GM18505 (cell line): ENCODE measurements around the gene SPATA6L.
"Not testable (repeated sequence)": the region's sequence is repeated elsewhere in the genome, so short reads cannot be mapped to it uniquely, and the experiment has no call there.

Experiments used
- ATAC-seq: cut with Tn5 transposase; IDR thresholded peaks from one replicate; pipeline ENCODE4 v1.9.1; 2021; ENCODE audit not compliant: unreplicated experiment
- POLR2A ChIP-seq: IDR thresholded peaks from 4 replicates; pipeline ENCODE4 v1.6.1; 2011; ENCODE audit warnings: borderline replicate concordance; ENCODE audit not compliant: insufficient read depth, insufficient read length; ENCODE audit errors: extremely low read depth

SPATA6L gene

DNA sequence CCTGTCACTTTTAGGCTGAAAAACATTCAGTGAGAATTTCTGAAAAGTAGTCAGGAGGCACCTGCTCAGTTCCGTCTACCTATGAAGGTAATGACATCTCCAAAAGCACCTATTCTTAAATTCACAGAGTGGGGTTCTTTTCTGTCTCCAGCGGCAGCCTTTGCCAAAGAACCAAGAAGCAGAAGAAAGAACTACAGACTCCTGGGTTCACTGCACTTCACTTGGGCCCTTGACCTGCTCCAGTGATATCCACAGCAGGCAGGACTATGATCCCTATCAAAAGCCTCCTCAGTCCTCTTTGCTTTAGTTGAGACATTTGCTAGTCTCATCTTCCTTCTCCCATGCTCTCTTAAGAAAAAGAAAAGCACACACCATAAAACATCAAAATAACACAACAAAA is 23.9 kb downstream of the SPATA6L start:
- no peak for ATAC-seq
- no peak for TF ChIP-seq POLR2A

- TF ChIP-seq POLR2A = no peak
- no peak for ATAC-seq
Measured at GRCh38 chr9:4640027-4640426, 26.3 kb downstream of the SPATA6L start.

DNA sequence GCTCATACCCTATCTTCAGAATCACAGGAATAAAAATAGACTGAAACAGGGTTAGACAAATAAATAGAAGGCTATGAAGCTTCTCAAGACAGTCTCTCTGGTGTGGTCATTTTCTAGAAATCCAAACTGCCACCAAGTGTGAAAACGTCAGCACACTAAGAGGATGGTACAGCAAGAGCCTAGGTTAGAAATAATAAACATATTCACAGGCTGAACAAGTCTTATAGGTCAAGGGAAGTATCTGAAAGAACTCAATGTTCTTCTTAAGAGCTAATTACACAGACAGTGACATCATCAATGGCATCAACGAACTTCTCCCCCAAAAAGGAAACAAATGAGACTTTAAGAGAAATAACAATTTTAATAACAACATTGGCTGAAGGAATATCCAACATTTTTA is 26.9 kb downstream of the SPATA6L start:
- TF ChIP-seq POLR2A = no peak
- ATAC-seq = no peak

GRCh38 chr9:4638968-4639367 is 27.3 kb downstream of the SPATA6L start:
- TF ChIP-seq POLR2A = no peak
- no peak for ATAC-seq

- ATAC-seq = no peak
- TF ChIP-seq POLR2A = no peak
Measured at GRCh38 chr9:4630836-4631235, 35.4 kb downstream of the SPATA6L start.

DNA sequence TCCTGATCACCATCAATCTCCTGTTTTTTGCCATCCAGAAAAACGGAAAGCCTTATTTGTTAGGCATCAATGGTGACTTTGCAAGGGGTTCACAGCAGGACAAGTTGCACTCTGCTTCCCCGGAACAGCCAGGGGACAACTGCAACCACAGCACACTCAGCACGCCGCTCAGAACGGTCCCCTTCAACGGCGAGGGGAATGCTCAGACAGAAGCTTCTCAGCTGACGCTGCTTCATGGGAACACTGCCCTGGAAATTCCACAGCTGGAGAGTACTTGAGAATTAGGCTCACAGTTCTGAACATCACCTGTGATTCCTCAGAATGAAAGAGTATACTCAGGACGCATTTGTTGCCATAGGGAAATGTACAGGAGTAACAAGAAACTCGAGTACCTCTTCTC is 44.3 kb downstream of the SPATA6L start:
- ATAC-seq = no peak
- TF ChIP-seq POLR2A = no peak

GRCh38 chr9:4620881-4621555 is 45.3 kb downstream of the SPATA6L start:
- no peak for ATAC-seq
- no peak for TF ChIP-seq POLR2A

DNA sequence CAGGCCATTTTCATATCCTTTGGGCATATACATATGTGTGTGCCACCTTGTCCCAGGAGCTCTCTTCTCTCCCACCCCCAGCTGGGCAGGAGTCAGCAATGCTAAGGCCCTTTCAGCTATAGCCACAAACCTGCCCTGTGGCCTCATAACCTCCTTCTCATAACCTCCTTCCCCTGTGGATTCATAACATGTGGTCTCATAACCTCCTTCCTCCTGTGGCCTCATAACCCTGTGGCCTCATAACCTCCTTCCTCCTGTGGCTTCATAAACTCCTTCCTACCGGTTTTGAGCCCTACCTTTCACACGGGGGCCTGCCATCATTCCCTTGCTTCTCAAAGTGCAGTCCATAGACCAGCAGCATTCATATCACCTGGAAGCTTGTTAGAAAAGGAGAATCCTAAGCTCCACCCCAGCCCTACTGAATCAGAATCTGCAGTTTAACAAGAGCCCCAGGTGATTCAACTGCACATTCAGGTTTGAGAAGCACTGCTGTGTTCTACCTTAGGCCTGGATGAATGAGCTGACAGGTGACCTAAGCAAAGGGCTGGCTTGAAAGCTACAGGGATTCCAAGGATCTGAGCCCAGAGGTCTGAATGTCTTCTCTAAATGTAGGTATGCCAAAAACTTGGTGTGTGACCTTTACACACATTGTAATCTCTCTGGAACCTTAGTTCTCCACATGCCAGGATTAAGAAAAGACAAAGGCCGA is 46.1 kb downstream of the SPATA6L start:
- TF ChIP-seq POLR2A = no peak
- no peak for ATAC-seq

DNA sequence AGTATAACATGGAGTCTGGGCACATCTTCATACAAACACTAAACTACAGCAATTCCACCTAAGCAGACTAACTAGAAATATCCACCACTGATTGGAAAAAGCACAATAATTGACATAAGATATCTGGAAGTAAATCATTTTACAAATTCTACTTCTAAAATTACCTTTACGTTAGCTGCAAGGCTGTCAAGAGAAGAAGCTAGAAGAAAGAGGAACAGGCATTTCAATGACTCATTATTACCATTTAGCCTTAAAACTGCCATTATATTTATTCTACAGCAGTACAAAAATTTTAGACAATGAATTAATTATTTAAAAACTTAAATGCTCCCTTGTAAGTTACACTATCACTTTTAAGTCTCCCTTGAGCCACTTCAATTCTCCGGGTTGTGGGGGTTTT is 47.6 kb downstream of the SPATA6L start:
- TF ChIP-seq POLR2A = no peak
- no peak for ATAC-seq

DNA sequence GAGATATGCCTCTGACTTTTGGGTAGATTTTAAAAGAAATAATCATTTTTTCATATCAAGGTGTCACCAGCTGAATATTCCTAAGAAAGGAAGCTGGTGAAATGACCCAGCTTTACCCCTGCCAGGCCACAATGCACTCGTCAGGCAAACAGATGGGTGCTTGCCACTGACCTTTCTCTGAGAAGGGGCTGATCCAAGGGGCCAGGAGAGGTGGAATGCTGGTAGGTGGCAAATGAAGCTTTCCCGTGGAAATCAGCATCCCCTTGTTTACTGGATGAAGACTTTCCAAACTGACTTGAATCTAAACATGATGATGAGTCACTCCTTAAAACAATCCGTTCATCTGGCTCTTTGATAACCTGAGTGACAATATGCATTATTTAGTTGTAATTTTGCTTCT is 48.5 kb downstream of the SPATA6L start:
- TF ChIP-seq POLR2A = no peak
- no peak for ATAC-seq

GRCh38 chr9:4615778-4616177 is 50.5 kb downstream of the SPATA6L start:
- ATAC-seq = no peak

GRCh38 chr9:4615251-4615650 is 51.0 kb downstream of the SPATA6L start:
- no peak for TF ChIP-seq POLR2A
- ATAC-seq = no peak

More at GRCh38 chr9:4615778-4616177, 50.5 kb downstream of the SPATA6L start:
- TF ChIP-seq POLR2A = no peak

- no peak for ATAC-seq
- TF ChIP-seq POLR2A = no peak
Measured at GRCh38 chr9:4614627-4615026, 51.7 kb downstream of the SPATA6L start.

GRCh38 chr9:4606033-4606432 is 60.2 kb downstream of the SPATA6L start:
- not testable (repeated sequence) for ATAC-seq
